ENCODE data around the gene FASN. TPM values are rescaled to one million over a fixed set of nuclear protein-coding genes. Genes with fewer than 3 reads are reported as not detected.

The FASN gene
- total and polyA plus RNA-seq, 2 of the 13 experiments (the other 11 are each of a cell fraction or from before 2014, with no cell fraction given) = 51.7 to 101 TPM

- TF ChIP-seq CEBPG (CRISPR knock-in tag; IDR thresholded peaks at IDR 0.05) = peak; percentile 92
- peak in 1 of 2 experiments; percentile 67; a peak in 1 of 4 replicates for TF ChIP-seq KLF16 (CRISPR knock-in tag; IDR thresholded peaks at IDR 0.05)
- TF ChIP-seq ZNF20 (CRISPR knock-in tag; IDR thresholded peaks at IDR 0.05) = no peak
- no peak for TF ChIP-seq ZFP36 (IDR thresholded peaks at IDR 0.05; ENCODE audit: borderline replicate concordance, low read depth, low read length, partially characterized antibody)
- TF ChIP-seq ZSCAN21 (CRISPR knock-in tag; IDR thresholded peaks at IDR 0.05; ENCODE audit: borderline replicate concordance) = peak; percentile 89; the same call in 1 of the 2 replicates
- TF ChIP-seq ZNF432 (CRISPR knock-in tag; IDR thresholded peaks at IDR 0.05; ENCODE audit: borderline replicate concordance) = no peak
- TF ChIP-seq IKZF4 (CRISPR knock-in tag; IDR thresholded peaks at IDR 0.05; ENCODE audit: borderline replicate concordance, low read depth, not compliant biosample characterization) = no peak
- TF ChIP-seq, protein P1, sequence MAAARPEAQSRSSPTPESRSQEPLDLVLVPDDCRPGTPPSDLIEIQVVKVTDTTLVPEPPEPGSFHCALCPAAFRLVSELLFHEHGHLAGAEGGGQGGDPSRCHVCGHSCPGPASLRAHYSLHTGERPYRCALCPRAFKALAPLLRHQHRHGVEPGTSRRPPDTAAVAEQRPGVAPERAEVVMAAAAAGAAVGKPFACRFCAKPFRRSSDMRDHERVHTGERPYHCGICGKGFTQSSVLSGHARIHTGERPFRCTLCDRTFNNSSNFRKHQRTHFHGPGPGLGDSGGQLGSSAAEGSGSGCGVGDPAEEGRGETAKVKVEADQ (CRISPR knock-in tag; IDR thresholded peaks at IDR 0.05; ENCODE audit: borderline replicate concordance) = peak; percentile 19; the same call in 1 of the 2 replicates
- TF ChIP-seq ZNF501 (CRISPR knock-in tag; IDR thresholded peaks at IDR 0.05) = peak; percentile 29; the same call in 1 of the 2 replicates
- TF ChIP-seq, protein P2, sequence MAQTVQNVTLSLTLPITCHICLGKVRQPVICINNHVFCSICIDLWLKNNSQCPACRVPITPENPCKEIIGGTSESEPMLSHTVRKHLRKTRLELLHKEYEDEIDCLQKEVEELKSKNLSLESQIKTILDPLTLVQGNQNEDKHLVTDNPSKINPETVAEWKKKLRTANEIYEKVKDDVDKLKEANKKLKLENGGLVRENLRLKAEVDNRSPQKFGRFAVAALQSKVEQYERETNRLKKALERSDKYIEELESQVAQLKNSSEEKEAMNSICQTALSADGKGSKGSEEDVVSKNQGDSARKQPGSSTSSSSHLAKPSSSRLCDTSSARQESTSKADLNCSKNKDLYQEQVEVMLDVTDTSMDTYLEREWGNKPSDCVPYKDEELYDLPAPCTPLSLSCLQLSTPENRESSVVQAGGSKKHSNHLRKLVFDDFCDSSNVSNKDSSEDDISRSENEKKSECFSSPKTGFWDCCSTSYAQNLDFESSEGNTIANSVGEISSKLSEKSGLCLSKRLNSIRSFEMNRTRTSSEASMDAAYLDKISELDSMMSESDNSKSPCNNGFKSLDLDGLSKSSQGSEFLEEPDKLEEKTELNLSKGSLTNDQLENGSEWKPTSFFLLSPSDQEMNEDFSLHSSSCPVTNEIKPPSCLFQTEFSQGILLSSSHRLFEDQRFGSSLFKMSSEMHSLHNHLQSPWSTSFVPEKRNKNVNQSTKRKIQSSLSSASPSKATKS (CRISPR knock-in tag; IDR thresholded peaks at IDR 0.05) = no peak
- no peak for TF ChIP-seq ZNF570 (CRISPR knock-in tag; IDR thresholded peaks at IDR 0.05; ENCODE audit: borderline replicate concordance)
- peak; percentile 73 for TF ChIP-seq ARID5B (CRISPR knock-in tag; IDR thresholded peaks at IDR 0.05)
- no peak for TF ChIP-seq ZNF883 (CRISPR knock-in tag; IDR thresholded peaks at IDR 0.05; ENCODE audit: not compliant biosample characterization)
Measured at GRCh38 chr17:82101767-82102679, 4.0 kb upstream of the FASN start (continued).

Measured in HepG2 (cell line).